SK-N-SH treated with all-trans-retinoic acid at 6 μM for 48 hours (cell line): ENCODE results near the gene NFYA.

Source experiments
- CSDC2 ChIP-seq: fragments of 250-450 bp; sonication (Bioruptor Pico); IDR thresholded peaks from 2 replicates; pipeline ENCODE4 v1.5.0; 2020; ENCODE audit warnings: mild to moderate bottlenecking, moderate library complexity
- OSR1 ChIP-seq: fragments of 250-450 bp; sonication (Bioruptor Pico); IDR thresholded peaks from 2 replicates; pipeline ENCODE4 v1.8.0; 2022; ENCODE audit warnings: moderate library complexity, mild to moderate bottlenecking, inconsistent platforms
- PATZ1 ChIP-seq: fragments of 250-450 bp; sonication (Bioruptor Pico); IDR thresholded peaks from 2 replicates; pipeline ENCODE4 v1.8.0; 2020; ENCODE audit warnings: mild to moderate bottlenecking, moderate library complexity, borderline replicate concordance
- TF ChIP-seq, protein P1 (sequence below): fragments of 250-450 bp; sonication (Bioruptor Pico); IDR thresholded peaks from 2 replicates; pipeline ENCODE4 v1.5.1; 2021; ENCODE audit warnings: mild to moderate bottlenecking, moderate library complexity

GRCh38 chr6:41049955-41050354 lies 22.8 kb upstream of the NFYA start:
- TF ChIP-seq PATZ1 (CRISPR knock-in tag) (no peak), CSDC2 (CRISPR knock-in tag) (no peak), OSR1 (no peak)
- TF ChIP-seq, protein P1, sequence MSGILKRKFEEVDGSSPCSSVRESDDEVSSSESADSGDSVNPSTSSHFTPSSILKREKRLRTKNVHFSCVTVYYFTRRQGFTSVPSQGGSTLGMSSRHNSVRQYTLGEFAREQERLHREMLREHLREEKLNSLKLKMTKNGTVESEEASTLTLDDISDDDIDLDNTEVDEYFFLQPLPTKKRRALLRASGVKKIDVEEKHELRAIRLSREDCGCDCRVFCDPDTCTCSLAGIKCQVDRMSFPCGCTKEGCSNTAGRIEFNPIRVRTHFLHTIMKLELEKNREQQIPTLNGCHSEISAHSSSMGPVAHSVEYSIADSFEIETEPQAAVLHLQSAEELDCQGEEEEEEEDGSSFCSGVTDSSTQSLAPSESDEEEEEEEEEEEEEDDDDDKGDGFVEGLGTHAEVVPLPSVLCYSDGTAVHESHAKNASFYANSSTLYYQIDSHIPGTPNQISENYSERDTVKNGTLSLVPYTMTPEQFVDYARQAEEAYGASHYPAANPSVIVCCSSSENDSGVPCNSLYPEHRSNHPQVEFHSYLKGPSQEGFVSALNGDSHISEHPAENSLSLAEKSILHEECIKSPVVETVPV (CRISPR knock-in tag) = no peak
